SH-SY5Y (cell line): ENCODE measurements around the gene PUM1.

Experiments
- GATA2 ChIP-seq: IDR thresholded peaks from 2 replicates; pipeline ENCODE4 v1.6.1; 2011; ENCODE audit warnings: mild to moderate bottlenecking, low read depth, low read length
- GATA3 ChIP-seq: IDR thresholded peaks from 2 replicates; pipeline ENCODE4 v1.6.1; 2011; ENCODE audit warnings: low read depth, mild to moderate bottlenecking, low read length, moderate library complexity

DNA sequence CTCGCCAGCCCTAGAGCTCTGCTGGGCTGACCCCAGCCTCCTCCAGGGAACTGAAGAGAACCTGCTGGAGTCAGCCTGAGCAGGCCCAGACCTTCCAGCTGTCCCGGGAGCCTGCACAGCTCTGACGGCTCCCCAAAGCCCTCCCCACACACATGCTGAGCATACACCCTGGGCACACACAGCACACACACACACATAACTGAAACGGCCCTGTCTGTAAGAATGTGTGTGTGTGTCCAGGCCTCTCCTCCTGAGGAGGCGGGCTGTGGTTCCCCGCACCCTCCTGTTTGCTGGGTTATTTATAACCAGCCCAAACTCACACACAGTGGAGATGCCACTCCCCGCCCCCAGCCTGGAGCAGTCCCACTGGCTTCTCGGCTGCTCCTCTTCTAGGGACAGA lies 177.1 kb downstream of the PUM1 start:
- TF ChIP-seq GATA3 (no peak), GATA2 (no peak)
